D341Med (cell line): ENCODE results near the gene OR51D1.
A peak's percentile ranks its signal among the peaks of the same experiment; 100 is the strongest.

Experiments
- DNase-seq: peaks from one replicate; pipeline ENCODE4 v3.0.0; 2012; ENCODE audit warnings: low spot score

The OR51D1 gene

GRCh38 chr11:4636962-4637661 is at the start of gene OR51D1:
Gene OR51D1 (plus strand): TSS chr11:4637477. CDS start chr11:4639791, 2,314 bp downstream.
- peak; percentile 77 for DNase-seq

- DNase-seq, result no peak
Observed at GRCh38 chr11:4589017-4589416, 48.3 kb upstream of the OR51D1 start.

- DNase-seq, result no peak
Observed at GRCh38 chr11:4593739-4594138, 43.5 kb upstream of the OR51D1 start, which contains the start of gene OR52I1. Gene OR52I1 (plus strand): TSS chr11:4594039. CDS start chr11:4594039, 0 bp downstream.

GRCh38 chr11:4605057-4605456 is 32.2 kb upstream of the OR51D1 start:
- no peak for DNase-seq

GRCh38 chr11:4606231-4607015 is 30.9 kb upstream of the OR51D1 start:
- DNase-seq, result no peak

GRCh38 chr11:4607096-4607495 is 30.2 kb upstream of the OR51D1 start:
- no peak for DNase-seq

- DNase-seq, result peak; percentile 91
Observed at GRCh38 chr11:4607781-4608666, 29.3 kb upstream of the OR51D1 start, which contains the start of gene TRIM68. Gene TRIM68 (minus strand): TSS chr11:4608231. CDS start chr11:4605504, 2,727 bp downstream.

GRCh38 chr11:4610258-4610935 is 26.9 kb upstream of the OR51D1 start:
- DNase-seq, result no peak

GRCh38 chr11:4611986-4612385 is 25.3 kb upstream of the OR51D1 start:
- no peak for DNase-seq

- no peak for DNase-seq
Observed at GRCh38 chr11:4615856-4616444, 21.3 kb upstream of the OR51D1 start.

- no peak for DNase-seq
Observed at GRCh38 chr11:4619514-4619913, 17.8 kb upstream of the OR51D1 start.

GRCh38 chr11:4626207-4627099 is 10.8 kb upstream of the OR51D1 start:
- peak; percentile 42 for DNase-seq

GRCh38 chr11:4636136-4636535 is 1.1 kb upstream of the OR51D1 start:
- DNase-seq, result no peak

GRCh38 chr11:4637662-4638047 is 378 bp downstream of the OR51D1 start:
- no peak for DNase-seq

- no peak for DNase-seq
Observed at GRCh38 chr11:4639931-4640330, 2.7 kb downstream of the OR51D1 start.

- DNase-seq, result no peak
Observed at GRCh38 chr11:4641501-4641900, 4.2 kb downstream of the OR51D1 start.

GRCh38 chr11:4642043-4642442 is 4.8 kb downstream of the OR51D1 start:
- DNase-seq, result no peak

- no peak for DNase-seq
Observed at GRCh38 chr11:4643076-4643475, 5.8 kb downstream of the OR51D1 start.

GRCh38 chr11:4643682-4644081 is 6.4 kb downstream of the OR51D1 start, which contains the start of gene OR51E1:
Gene OR51E1 (plus strand): TSS chr11:4643982. CDS start chr11:4652527, 8,545 bp downstream.
- DNase-seq, result no peak

- DNase-seq, result no peak
Observed at GRCh38 chr11:4644233-4644632, 7.0 kb downstream of the OR51D1 start.
